Loucy (cell line): ENCODE measurements around the gene FRZB.
"Not testable (repeated sequence)": the region's sequence is repeated elsewhere in the genome, so short reads cannot be mapped to it uniquely, and the experiment has no call there.

ENCODE experiments used
- EZH2phosphoT487 ChIP-seq: fragments of 200-600 bp; IDR thresholded peaks from 2 replicates; pipeline ENCODE4 v1.6.1; 2018; ENCODE audit warnings: antibody characterized with exemption, mild to moderate bottlenecking, moderate library complexity, borderline replicate concordance
- TF ChIP-seq, protein P1 (sequence below): fragments of 200-600 bp; sonication (generic); conservative IDR thresholded peaks from 2 replicates; pipeline ENCODE4 v1.5.1; 2014; ENCODE audit warnings: mild to moderate bottlenecking, antibody characterized with exemption, low read length

DNA sequence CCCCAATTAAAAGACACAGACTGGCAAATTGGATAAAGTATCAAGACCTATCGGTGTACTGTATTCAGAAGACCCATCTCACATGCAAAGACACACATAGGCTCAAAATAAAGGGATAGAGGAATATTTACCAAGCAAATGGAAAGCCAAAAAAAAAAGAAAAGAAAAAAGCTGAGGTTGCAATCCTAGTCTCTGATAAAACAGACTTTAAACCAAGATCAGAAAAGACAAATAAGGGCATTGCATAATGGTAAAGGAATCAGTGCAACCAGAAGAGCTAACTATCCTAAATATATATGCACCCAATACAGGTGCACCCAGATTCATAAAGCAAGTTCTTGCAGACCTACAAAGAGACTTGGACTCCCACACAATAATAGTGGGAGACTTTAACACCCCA, 10.2 kb upstream of the FRZB start:
- TF ChIP-seq, protein P1, sequence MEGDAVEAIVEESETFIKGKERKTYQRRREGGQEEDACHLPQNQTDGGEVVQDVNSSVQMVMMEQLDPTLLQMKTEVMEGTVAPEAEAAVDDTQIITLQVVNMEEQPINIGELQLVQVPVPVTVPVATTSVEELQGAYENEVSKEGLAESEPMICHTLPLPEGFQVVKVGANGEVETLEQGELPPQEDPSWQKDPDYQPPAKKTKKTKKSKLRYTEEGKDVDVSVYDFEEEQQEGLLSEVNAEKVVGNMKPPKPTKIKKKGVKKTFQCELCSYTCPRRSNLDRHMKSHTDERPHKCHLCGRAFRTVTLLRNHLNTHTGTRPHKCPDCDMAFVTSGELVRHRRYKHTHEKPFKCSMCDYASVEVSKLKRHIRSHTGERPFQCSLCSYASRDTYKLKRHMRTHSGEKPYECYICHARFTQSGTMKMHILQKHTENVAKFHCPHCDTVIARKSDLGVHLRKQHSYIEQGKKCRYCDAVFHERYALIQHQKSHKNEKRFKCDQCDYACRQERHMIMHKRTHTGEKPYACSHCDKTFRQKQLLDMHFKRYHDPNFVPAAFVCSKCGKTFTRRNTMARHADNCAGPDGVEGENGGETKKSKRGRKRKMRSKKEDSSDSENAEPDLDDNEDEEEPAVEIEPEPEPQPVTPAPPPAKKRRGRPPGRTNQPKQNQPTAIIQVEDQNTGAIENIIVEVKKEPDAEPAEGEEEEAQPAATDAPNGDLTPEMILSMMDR, result not testable (repeated sequence)
- not testable (repeated sequence) for TF ChIP-seq EZH2phosphoT487
